Osteoblast (primary cell): ENCODE measurements around the gene PRICKLE1. TPM values are rescaled to one million over a fixed set of nuclear protein-coding genes. Genes with fewer than 3 reads are reported as not detected.

Experiments used
- DNase-seq: peaks from one replicate; pipeline ENCODE4 v3.0.0; 2011; ENCODE audit warnings: low spot score, mixed read lengths; ENCODE audit not compliant: insufficient read length; ENCODE audit errors: missing footprints
- H2AFZ ChIP-seq: 2 replicates; pipeline ENCODE4 v1.6.0; 2011; ENCODE audit warnings: mild to moderate bottlenecking, low read length
- H3K27ac ChIP-seq: 2 replicates; pipeline ENCODE4 v1.5.1; 2011; ENCODE audit warnings: mild to moderate bottlenecking, low read depth, low read length, moderate library complexity
- H3K27me3 ChIP-seq: 2 replicates; pipeline ENCODE4 v1.6.0; 2012; ENCODE audit warnings: mild to moderate bottlenecking, control low read depth, inconsistent platforms, low read length, moderate library complexity; ENCODE audit not compliant: insufficient read depth
- H3K36me3 ChIP-seq: 2 replicates; pipeline ENCODE4 v1.5.1; 2011; ENCODE audit warnings: mild to moderate bottlenecking, low read length, control low read depth, moderate library complexity; ENCODE audit not compliant: insufficient read depth
- H3K4me1 ChIP-seq: 2 replicates; pipeline ENCODE4 v1.5.1; 2011; ENCODE audit warnings: mild to moderate bottlenecking, low read length, control low read depth, moderate library complexity; ENCODE audit not compliant: insufficient read depth
- H3K4me2 ChIP-seq: 2 replicates; pipeline ENCODE4 v1.6.0; 2011; ENCODE audit warnings: mild to moderate bottlenecking, low read length; ENCODE audit not compliant: insufficient read depth
- H3K4me3 ChIP-seq: fragments of 200-600 bp; sonication (generic); 3 replicates; pipeline ENCODE4 v1.5.1; 2012; ENCODE audit warnings: mild to moderate bottlenecking, low read length, inconsistent platforms; ENCODE audit not compliant: insufficient read depth
- H3K79me2 ChIP-seq: 2 replicates; pipeline ENCODE4 v1.6.0; 2012; ENCODE audit warnings: mild to moderate bottlenecking, low read length, control low read depth, inconsistent platforms; ENCODE audit not compliant: insufficient read depth
- H3K9me3 ChIP-seq: 2 replicates; pipeline ENCODE4 v1.5.1; 2011; ENCODE audit warnings: low read depth, low read length, control low read depth
- H4K20me1 ChIP-seq: 2 replicates; pipeline ENCODE4 v1.6.0; 2012; ENCODE audit warnings: mild to moderate bottlenecking, low read length, control low read depth; ENCODE audit not compliant: insufficient read depth
- total RNA-seq: library from RNA; depleted of rRNA; stranded (reverse); fragments of >200 nt; gene quantifications from 2 replicates; pipeline ENCODE4 v1.2.3, GENCODE V29; 2012
- TF ChIP-seq, protein P1 (sequence below): IDR thresholded peaks from 2 replicates; pipeline ENCODE4 v1.5.1; 2011; ENCODE audit warnings: mild to moderate bottlenecking, low read depth, low read length, moderate library complexity; ENCODE audit errors: extremely low read depth

PRICKLE1 gene
- total RNA-seq, 1 donor, result 13.0 TPM

DNA sequence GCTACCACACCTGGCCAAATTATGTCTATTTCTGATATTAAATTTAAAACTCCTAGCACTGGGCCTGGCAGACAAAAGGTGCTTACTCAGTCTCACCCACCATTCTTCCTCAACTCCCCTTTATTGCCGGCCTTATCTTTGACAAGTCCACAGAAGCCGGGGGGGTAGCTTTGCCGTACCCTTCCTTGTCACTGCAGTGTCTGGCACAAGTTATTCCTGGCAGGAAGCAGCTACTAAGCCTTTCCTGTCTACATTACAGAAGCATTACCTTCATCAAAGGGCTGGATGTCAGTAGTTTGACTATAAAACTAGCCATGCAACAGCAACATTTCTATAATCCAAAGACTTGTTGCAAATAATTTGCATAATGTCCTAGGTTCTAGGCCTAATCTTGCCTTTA lies 127.1 kb downstream of the PRICKLE1 start:
- H3K4me1 ChIP-seq, result no peaks in the 10 kb centered on the region
- DNase-seq, result no peak
- H3K79me2 ChIP-seq, result no peaks in the 10 kb centered on the region
- TF ChIP-seq, protein P1, sequence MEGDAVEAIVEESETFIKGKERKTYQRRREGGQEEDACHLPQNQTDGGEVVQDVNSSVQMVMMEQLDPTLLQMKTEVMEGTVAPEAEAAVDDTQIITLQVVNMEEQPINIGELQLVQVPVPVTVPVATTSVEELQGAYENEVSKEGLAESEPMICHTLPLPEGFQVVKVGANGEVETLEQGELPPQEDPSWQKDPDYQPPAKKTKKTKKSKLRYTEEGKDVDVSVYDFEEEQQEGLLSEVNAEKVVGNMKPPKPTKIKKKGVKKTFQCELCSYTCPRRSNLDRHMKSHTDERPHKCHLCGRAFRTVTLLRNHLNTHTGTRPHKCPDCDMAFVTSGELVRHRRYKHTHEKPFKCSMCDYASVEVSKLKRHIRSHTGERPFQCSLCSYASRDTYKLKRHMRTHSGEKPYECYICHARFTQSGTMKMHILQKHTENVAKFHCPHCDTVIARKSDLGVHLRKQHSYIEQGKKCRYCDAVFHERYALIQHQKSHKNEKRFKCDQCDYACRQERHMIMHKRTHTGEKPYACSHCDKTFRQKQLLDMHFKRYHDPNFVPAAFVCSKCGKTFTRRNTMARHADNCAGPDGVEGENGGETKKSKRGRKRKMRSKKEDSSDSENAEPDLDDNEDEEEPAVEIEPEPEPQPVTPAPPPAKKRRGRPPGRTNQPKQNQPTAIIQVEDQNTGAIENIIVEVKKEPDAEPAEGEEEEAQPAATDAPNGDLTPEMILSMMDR, result no peak
- H3K27ac ChIP-seq, result no peak overlapping the region
- no peak overlapping the region for H3K4me3 ChIP-seq
- H4K20me1 ChIP-seq, result peaks cover 22% of the 10 kb centered on the region
- H3K27me3 ChIP-seq, result no peaks in the 10 kb centered on the region
- H3K4me2 ChIP-seq, result no peak overlapping the region
- peaks cover 82% of the 10 kb centered on the region for H3K36me3 ChIP-seq
- no peak overlapping the region for H2AFZ ChIP-seq
- H3K9me3 ChIP-seq, result no peaks in the 10 kb centered on the region

DNA sequence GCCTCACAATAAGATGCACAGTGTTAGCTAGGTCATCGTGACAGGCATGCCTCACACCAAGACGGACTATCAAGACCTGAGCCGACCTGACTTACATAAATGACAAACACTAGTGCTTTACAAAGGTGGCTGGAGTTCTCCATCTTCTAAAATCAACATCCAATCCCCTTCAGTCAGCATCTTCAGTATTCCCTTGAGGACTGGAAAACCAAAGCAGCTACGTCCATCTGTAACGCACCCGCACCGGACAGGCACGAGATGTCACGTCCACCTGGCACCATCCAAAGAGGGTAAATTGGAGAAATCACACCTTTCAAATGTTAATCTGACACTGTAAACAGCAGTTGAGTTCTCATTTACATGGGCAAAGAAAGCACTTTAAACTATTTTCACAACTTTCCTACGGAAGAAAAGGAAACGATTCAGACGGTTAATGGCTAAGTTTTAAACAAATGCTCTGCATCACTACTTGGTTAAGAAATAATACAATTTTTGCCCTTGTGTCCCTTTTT lies 130.2 kb downstream of the PRICKLE1 start:
- H3K4me1 ChIP-seq, result no peaks in the 10 kb centered on the region
- TF ChIP-seq, protein P1, result no peak
- H3K79me2 ChIP-seq, result no peaks in the 10 kb centered on the region
- H3K27me3 ChIP-seq, result no peaks in the 10 kb centered on the region
- no peak overlapping the region for H3K4me3 ChIP-seq
- no peaks in the 10 kb centered on the region for H3K9me3 ChIP-seq
- H4K20me1 ChIP-seq, result peaks cover 21% of the 10 kb centered on the region
- peaks cover 67% of the 10 kb centered on the region for H3K36me3 ChIP-seq
- no peak overlapping the region for H3K4me2 ChIP-seq
- DNase-seq, result no peak
- H3K27ac ChIP-seq, result no peak overlapping the region
- no peak overlapping the region for H2AFZ ChIP-seq

DNA sequence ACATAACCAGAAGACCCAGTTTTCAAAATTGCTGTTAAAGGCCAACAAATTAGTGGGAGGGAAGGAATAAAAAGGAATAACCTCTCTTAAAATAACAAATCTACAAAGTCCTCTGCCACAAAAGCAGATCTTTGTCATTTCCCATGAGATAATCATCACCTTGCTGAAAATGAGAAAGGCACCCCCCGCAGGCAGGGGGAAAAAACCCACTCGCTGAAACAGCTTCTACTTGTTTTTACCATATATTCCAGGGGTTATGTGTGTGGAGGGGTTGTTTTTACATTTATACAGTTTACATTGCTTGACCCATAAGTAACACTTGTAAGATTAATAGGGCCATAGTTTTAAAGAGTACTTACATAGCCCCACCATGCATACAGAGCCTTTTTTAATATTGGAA lies 131.0 kb downstream of the PRICKLE1 start:
- H3K27ac ChIP-seq, result no peak overlapping the region
- peaks cover 59% of the 10 kb centered on the region for H3K36me3 ChIP-seq
- no peak overlapping the region for H3K4me2 ChIP-seq
- no peaks in the 10 kb centered on the region for H3K9me3 ChIP-seq
- no peak for DNase-seq
- no peaks in the 10 kb centered on the region for H3K79me2 ChIP-seq
- H2AFZ ChIP-seq, result no peak overlapping the region
- no peaks in the 10 kb centered on the region for H3K27me3 ChIP-seq
- H3K4me3 ChIP-seq, result no peak overlapping the region
- TF ChIP-seq, protein P1, result no peak
- no peaks in the 10 kb centered on the region for H3K4me1 ChIP-seq
- peaks cover 17% of the 10 kb centered on the region for H4K20me1 ChIP-seq

DNA sequence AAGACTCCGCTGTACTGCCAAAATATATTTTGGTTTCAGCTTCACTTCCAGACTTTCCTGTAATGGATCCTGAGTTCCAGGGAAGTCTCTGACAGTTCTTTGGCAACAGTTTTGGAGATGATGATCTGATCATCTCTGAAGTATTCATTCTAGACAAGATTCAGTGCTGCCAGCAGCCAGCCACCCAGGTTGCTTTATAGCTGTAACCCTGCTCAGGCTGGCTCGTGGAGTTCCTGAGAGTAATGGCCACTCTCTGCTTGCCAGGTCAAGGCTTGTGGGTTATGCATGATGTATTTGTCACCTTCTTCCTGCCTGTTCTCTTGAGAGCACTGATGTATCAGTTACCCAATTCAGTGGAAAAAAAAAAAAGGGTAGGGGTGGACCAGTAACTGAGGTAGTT lies 139.3 kb downstream of the PRICKLE1 start:
- Histone ChIP-seq H4K20me1 (no peaks in the 10 kb centered on the region), H3K9me3 (no peaks in the 10 kb centered on the region), H3K27ac (peak overlapping the region; percentile 38), H2AFZ (no peak overlapping the region), H3K4me2 (no peak overlapping the region), H3K36me3 (no peaks in the 10 kb centered on the region), H3K4me3 (no peak overlapping the region), H3K27me3 (no peaks in the 10 kb centered on the region), H3K79me2 (no peaks in the 10 kb centered on the region), H3K4me1 (peaks cover 21% of the 10 kb centered on the region)
- no peak for DNase-seq
- TF ChIP-seq, protein P1, result no peak
